ENCODE results near the gene ACBD3. TPM values are rescaled to one million over a fixed set of nuclear protein-coding genes. Genes with fewer than 3 reads are reported as not detected.

ACBD3 gene
- 10 to 100 TPM; 45.8 to 56.0 TPM for total RNA-seq
- long read RNA-seq, transcript ACBD3-201 (8 exons, 3,573 nt): major isoform, 89 of 114 reads
- long read RNA-seq, partial matches to known transcripts: 15 of 114 reads
- long read RNA-seq, other reads (novel, unspliced or antisense): 10 of 114 reads

- intact Hi-C loops (cut with DNase I, micrococcal nuclease): loop anchor here in 1 of 2 donors (10.0 kb wide), 1 partner anchor 62 kb away; no protein-coding TSS in a partner anchor
- ATAC-seq: peak; percentile 93
- DNase-seq: peak; percentile 90 to 91
Observed at GRCh38 chr1:226186124-226187018, at the start of gene ACBD3. TSS of gene ACBD3 (minus strand) at chr1:226186741. CDS start at chr1:226186675, 66 bp downstream.

DNA sequence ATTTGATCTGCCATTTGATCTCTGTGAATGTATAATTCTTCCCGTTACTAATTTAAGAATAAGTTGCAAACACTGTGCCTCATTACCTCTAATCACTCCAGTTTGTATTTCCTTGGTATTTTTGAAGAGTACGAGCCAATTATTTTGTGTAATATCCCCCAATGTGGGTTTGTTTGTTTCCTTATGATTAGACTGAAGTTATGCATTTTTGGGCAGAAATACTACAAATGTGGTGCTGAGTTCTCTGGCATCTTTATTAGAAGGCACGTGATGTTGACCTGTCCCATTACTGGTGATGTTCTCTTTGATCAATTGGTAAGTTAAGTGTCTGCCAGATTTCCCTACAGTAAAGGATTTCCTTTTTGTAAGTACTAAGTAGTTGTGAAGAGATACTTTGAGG, 47.3 kb upstream of the ACBD3 start:
- no peak for ATAC-seq
- intact Hi-C loops (cut with DNase I, micrococcal nuclease): no loop called here

GRCh38 chr1:226233293-226233692, 46.8 kb upstream of the ACBD3 start:
- intact Hi-C loops (cut with DNase I, micrococcal nuclease): no loop called here
- DNase-seq (no peak), ATAC-seq (no peak)

More for the DNA sequence above, 47.3 kb upstream of the ACBD3 start:
- DNase-seq: no peak

DNA sequence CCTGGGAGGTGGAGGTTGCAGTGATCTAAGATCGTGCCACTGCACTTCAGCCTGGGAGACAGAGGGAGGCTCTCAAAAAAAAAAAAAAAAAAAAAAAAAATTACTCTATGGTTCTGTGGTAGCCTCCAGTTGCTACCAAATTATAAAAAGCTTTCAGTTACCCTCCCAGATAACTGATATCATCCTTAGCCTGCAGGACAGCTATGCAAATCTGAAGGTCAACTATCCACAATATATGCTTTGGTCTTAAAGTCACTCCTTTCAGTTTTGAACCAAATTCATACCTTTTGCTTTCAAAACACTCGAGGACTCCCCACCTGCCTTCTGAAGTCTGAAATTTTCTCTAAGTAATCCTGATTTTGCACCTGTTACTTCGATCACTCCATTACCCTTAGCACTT, 40.1 kb upstream of the ACBD3 start:
- no peak for ATAC-seq

GRCh38 chr1:226223786-226224244, 37.3 kb upstream of the ACBD3 start:
- ATAC-seq (peak; percentile 82), DNase-seq (peak; percentile 33 to 51)
- intact Hi-C loops (cut with DNase I, micrococcal nuclease): no loop called here

More for the DNA sequence above, 40.1 kb upstream of the ACBD3 start:
- DNase-seq: no peak
- intact Hi-C loops (cut with DNase I, micrococcal nuclease): no loop called here

DNA sequence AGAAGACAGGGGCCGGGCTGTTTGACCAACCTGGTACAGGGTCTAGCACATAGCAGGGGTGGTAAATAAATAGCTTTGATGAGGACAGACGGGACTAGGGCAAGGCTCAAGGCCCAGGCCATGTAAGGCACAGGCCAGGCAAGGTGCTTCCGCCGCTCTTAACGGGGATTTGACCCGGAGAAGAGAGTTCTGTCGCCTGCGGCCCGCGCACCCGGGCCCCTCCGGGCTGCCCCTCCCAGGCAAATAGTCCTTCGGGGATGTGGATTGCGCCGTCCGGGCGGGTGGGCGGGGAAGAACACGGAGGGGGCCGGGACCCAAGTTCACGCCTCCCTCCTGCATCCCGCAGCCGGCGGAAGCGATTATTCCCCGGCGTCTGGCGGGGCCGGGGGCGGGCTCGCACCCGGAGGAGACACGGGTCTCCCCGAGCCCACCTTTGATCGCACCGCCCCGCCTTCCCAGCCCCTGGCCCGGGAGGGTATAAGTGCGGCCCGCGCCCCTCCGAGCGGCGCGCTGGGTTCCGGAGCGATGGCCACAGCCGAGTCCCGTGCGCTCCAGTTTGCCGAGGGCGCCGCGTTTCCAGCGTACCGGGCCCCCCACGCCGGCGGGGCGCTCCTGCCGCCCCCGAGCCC, 36.7 kb upstream of the ACBD3 start, which contains the start of gene MIXL1:
Gene MIXL1, plus strand, starts transcription at position 508 of the 629 bp plus-strand sequence. Its CDS starts 18 bp downstream, at position 526.
- DNase-seq (peak in 1 of 2 donors; percentile 16), ATAC-seq (no peak)
- intact Hi-C loops (cut with DNase I, micrococcal nuclease): no loop called here

DNA sequence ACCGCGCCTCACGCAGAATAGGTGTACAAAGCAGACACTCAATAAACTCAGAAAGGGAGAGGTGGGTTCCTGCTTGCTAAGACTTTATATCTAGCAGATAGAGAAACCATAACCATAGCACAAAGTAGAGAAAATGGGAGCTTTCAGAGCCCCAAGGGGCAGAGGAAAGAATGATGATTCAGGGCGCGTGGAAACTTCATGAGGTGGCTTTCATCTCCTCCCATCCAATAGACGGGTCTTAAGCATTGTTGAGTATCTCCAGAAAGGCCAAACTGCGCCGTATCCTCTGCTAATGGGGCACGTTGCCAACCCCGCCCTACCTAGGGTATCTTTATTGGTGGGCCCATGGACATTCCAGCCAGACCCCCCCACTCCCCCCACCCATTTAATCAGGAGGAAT, 36.1 kb upstream of the ACBD3 start:
- intact Hi-C loops (cut with DNase I, micrococcal nuclease): no loop called here

GRCh38 chr1:226220473-226221189, 34.1 kb upstream of the ACBD3 start:
- intact Hi-C loops (cut with DNase I, micrococcal nuclease): no loop called here
- ATAC-seq: no peak
- DNase-seq: no peak

More for the DNA sequence above, 36.1 kb upstream of the ACBD3 start:
- DNase-seq (no peak), ATAC-seq (no peak)

DNA sequence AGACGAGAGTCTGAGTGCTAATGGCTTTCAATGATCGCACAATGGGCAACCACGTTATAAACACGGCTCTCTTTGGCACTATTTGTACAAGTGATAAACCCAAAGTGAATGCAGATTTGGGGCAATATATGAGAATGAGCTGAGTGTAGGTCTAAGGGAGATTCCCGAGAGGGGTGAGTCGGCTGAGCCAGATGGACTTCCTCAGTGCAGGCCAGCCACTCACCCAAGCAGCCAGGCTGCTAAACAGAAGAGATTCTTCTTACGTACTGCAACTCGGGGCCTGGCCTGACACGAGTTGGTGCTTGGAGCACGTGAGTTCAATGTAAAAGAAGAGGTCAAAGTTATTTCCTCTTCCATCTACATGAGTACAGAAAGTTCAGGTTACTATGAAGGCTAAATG, 30.7 kb upstream of the ACBD3 start:
- DNase-seq: no peak

DNA sequence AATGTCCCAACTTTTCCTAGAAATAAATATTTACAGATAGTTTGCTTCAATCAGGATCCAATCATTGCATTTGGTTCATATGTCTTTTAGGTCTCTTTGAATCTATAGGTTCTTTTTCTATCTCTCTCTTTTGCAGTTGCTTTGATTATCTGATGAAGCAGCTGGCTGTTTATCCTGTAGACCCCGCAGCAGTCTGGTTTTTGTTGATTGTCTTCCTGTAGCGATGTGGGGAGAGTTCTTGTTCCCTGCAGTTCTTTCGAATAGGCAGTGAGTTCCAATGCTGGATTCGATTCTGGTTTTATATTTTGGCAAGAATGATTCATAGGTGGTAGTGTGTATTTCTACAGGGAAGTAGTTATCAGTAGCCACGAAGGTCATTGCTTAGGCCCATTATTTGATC, 29.5 kb upstream of the ACBD3 start:
- DNase-seq (no peak), ATAC-seq (no peak)
- intact Hi-C loops (cut with DNase I, micrococcal nuclease): no loop called here

More for the DNA sequence above, 30.7 kb upstream of the ACBD3 start:
- intact Hi-C loops (cut with DNase I, micrococcal nuclease): no loop called here
- ATAC-seq: no peak

DNA sequence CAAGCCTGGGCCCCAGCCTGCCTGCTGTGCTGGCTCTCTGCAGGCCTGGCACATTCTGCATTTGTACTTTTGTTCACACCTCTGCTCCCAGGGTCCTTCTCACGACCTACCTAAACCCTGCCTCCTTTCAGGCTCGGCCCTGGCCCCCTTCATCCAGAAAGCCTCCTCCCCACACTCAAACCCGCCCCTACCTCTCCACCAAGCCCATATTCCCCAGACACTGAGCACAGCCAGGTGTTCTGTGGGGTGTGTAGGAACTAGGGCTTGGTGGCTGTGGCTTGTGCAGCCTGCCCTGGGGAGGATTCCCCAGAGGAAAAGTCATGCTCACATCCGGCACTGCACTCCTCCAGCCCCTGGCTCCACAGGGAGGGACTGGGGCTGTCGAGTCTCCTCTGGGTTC, 28.7 kb upstream of the ACBD3 start:
- ATAC-seq: no peak
- intact Hi-C loops (cut with DNase I, micrococcal nuclease): no loop called here
- no peak for DNase-seq

DNA sequence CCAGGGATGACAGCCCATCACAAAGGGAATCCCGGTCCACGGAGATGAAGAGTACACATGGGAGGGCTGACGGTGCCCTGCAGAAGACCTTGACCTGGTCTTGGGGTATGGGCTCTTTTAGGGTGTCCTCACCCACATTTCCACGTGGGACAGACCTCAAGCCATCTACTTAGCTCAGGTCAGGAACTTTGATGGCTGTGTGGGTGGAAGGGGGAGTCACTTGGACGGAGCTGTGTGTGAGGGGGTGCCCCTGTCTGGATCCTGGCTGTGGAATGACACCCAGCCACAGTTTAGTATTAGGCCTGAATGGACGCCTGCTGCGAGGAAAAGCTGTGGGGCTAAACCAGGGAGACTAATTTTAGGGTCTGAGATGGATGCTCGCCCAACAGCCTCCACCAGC, 26.0 kb upstream of the ACBD3 start:
- ATAC-seq (no peak), DNase-seq (no peak)
- intact Hi-C loops (cut with DNase I, micrococcal nuclease): no loop called here

GRCh38 chr1:226211181-226211821, 24.8 kb upstream of the ACBD3 start:
- ATAC-seq: no peak
- intact Hi-C loops (cut with DNase I, micrococcal nuclease): no loop called here
- DNase-seq: no peak

DNA sequence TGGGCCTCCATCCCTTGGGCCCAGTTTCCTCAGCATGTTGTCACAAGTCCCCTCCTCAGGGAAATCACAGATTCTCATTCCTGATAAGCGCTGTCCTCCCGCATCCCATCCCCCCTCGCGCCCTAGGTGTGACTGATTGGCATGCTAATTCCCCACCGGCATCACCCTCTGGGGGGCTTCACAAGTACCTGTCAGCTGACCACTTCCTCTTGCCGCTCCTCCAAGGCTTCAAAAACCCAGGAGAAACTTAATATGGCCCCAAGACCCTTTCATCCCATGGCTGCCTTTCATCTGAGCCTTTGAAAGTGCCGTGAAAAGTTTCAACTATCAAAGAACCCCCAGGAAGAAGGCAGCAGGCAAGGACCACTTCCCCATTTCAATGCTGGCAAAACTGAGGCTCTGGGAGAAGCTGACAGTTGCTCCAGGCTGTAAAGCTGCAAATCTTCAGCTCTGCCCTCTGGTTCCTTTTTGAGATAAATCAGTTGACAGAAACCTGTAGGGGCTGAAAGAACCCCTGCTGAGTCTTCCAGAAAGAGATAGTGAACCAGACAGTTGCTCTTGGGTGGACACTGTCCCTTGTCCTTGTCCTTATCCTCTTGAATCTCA, 24.1 kb upstream of the ACBD3 start:
- intact Hi-C loops (cut with DNase I, micrococcal nuclease): no loop called here
- DNase-seq (no peak), ATAC-seq (no peak)

DNA sequence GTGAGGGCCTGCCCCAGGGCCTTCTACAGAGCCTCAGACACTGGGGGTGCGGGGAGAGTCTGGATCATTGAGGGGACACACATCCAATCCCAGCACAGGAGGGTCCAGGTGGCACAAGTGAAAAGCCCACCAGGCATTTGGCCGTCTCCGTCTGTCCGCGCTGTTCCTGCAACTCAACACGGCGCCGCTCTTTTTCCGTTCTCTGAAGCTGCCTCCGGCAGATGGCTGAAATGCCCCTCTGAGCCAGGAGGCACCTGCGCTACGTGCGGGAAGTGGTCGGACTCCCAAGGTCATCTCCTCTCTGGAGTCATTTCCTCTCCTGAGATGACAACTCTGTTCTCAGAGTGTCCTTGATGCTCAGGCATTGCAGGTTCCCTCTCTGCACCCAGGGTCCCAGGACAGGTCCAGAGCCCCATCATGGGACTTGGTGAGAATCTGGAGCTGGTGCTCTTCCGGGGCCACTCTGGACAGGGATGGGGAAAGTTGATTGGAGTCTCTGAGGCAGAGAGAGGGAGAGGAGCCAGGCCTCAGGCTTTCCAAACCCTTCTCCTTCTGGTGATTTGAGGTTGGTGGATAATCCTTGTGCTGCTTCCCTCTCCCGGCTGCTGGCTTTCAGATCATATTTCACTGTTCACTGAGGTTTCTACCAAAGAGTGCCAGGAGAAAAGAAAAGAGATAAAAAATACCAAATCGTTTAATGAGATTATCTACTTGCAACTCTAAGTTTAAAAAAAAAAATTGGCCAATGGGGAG, 22.9 kb upstream of the ACBD3 start:
- ATAC-seq (no peak), DNase-seq (no peak)
- intact Hi-C loops (cut with DNase I, micrococcal nuclease): no loop called here

- DNase-seq (no peak), ATAC-seq (no peak)
- intact Hi-C loops (cut with DNase I, micrococcal nuclease): no loop called here
Observed at GRCh38 chr1:226207048-226207447, 20.5 kb upstream of the ACBD3 start.

DNA sequence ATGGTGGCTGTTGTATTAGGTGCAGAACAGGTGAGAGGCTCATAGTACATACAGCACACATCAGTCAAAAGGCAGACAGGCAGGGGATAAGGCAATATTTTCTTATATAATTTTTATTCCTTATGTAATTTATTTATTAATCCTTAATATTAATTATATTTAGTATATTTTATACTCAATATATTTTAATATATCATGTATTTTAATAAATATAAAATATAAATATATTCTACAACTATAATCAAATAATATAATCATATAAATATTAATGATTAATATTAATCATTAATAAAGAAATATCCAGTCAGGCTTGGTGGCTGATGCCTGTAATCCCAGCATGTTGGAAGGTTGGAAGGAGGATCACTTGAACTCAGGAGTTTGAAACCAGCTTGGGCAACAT, 17.7 kb upstream of the ACBD3 start:
- no peak for DNase-seq
- intact Hi-C loops (cut with DNase I, micrococcal nuclease): no loop called here
- ATAC-seq: no peak
